ENCODE data around the gene CLDN5.

The CLDN5 gene

GRCh38 chr22:19526076-19526701 is 2.0 kb upstream of the CLDN5 start:
- H2BK12ac ChIP-seq (ENCODE audit: low read length) = no peak overlapping the region
- H3K27me3 ChIP-seq (ENCODE audit: control insufficient read depth in 3 of 3, insufficient read depth in 3 of 3, low read depth in 1 of 3, low read length in 3 of 3) = peaks cover 3 to 41% (median 35%) of the 10 kb centered on the region in 3 experiments
- peaks cover 0 to 12% of the 10 kb centered on the region in 2 donors for H3K4me1 ChIP-seq (ENCODE audit: control insufficient read depth in 2 of 2, insufficient read depth in 1 of 2, low read depth in 1 of 2, low read length in 2 of 2)
- H3K9ac ChIP-seq (ENCODE audit: low read depth, low read length, poor library complexity) = no peak overlapping the region
- H2BK120ac ChIP-seq (ENCODE audit: low read depth, low read length) = no peak overlapping the region
- H3K36me3 ChIP-seq (replicated peaks in 1 of 2; ENCODE audit: control insufficient read depth in 2 of 2, insufficient read depth in 2 of 2, low read length in 2 of 2) = peaks cover 0 to 4% of the 10 kb centered on the region in 2 donors
- H3K4me2 ChIP-seq (ENCODE audit: insufficient read depth, low read length, poor library complexity, severe bottlenecking) = no peak overlapping the region
- no peak overlapping the region for H2BK15ac ChIP-seq (ENCODE audit: low read length)
- no peak overlapping the region for H3K4me3 ChIP-seq (ENCODE audit: low read length in 2 of 2)
- no peak overlapping the region for H2AFZ ChIP-seq (ENCODE audit: low read length)
- H4K91ac ChIP-seq (ENCODE audit: low read depth, low read length, poor library complexity) = no peak overlapping the region
- no peak overlapping the region for H2BK5ac ChIP-seq (ENCODE audit: low read length)
- H3K79me1 ChIP-seq (ENCODE audit: low read depth, low read length) = no peaks in the 10 kb centered on the region
- H2AK5ac ChIP-seq (ENCODE audit: low read depth, low read length) = peak overlapping the region; percentile 35
- peak overlapping the region; percentile 75 for H3K23ac ChIP-seq (ENCODE audit: low read depth, low read length, poor library complexity)
- H3K4ac ChIP-seq (ENCODE audit: low read length) = no peak overlapping the region
- no peak overlapping the region for H4K8ac ChIP-seq (ENCODE audit: low read depth, low read length)
- WGBS, 2 donors (ENCODE audit: extremely low coverage in 2 of 2, insufficient read length in 2 of 2, insufficient replicate concordance in 1 of 2) = no CpG with 5 or more reads among the region's 11 CpGs
- no peak overlapping the region for H3K27ac ChIP-seq (replicated peaks; ENCODE audit: low read length)
- H3K18ac ChIP-seq (ENCODE audit: low read length) = no peak overlapping the region
- H3K9me3 ChIP-seq (replicated peaks in 1 of 2; ENCODE audit: control insufficient read depth in 2 of 2, insufficient read depth in 1 of 2, low read depth in 1 of 2, low read length in 2 of 2) = no peaks in the 10 kb centered on the region
- H3K14ac ChIP-seq (ENCODE audit: low read length) = no peak overlapping the region
- no peak for DNase-seq (ENCODE audit: low spot score)

- WGBS, 2 donors (ENCODE audit: extremely low coverage in 2 of 2, insufficient read length in 2 of 2, insufficient replicate concordance in 1 of 2) = no CpG with 5 or more reads among the region's 3 CpGs
- no peak for DNase-seq (ENCODE audit: low spot score)
- Histone ChIP-seq H2BK12ac (ENCODE audit: low read length) (no peak overlapping the region), H3K27me3 (ENCODE audit: control insufficient read depth in 3 of 3, insufficient read depth in 3 of 3, low read depth in 1 of 3, low read length in 3 of 3) (peaks cover 3 to 41% (median 35%) of the 10 kb centered on the region in 3 experiments), H3K36me3 (replicated peaks in 1 of 2; ENCODE audit: control insufficient read depth in 2 of 2, insufficient read depth in 2 of 2, low read length in 2 of 2) (peaks cover 2 to 8% of the 10 kb centered on the region in 2 donors), H2BK5ac (ENCODE audit: low read length) (no peak overlapping the region), H3K4ac (ENCODE audit: low read length) (no peak overlapping the region), H2AK5ac (ENCODE audit: low read depth, low read length) (peak overlapping the region; percentile 35), H2BK120ac (ENCODE audit: low read depth, low read length) (no peak overlapping the region), H2BK15ac (ENCODE audit: low read length) (no peak overlapping the region), H3K23ac (ENCODE audit: low read depth, low read length, poor library complexity) (no peak overlapping the region), H3K14ac (ENCODE audit: low read length) (no peak overlapping the region), H3K4me1 (ENCODE audit: control insufficient read depth in 2 of 2, insufficient read depth in 1 of 2, low read depth in 1 of 2, low read length in 2 of 2) (peaks cover 0 to 12% of the 10 kb centered on the region in 2 donors), H3K27ac (replicated peaks; ENCODE audit: low read length) (no peak overlapping the region), H3K9me3 (replicated peaks in 1 of 2; ENCODE audit: control insufficient read depth in 2 of 2, insufficient read depth in 1 of 2, low read depth in 1 of 2, low read length in 2 of 2) (no peaks in the 10 kb centered on the region), H3K4me2 (ENCODE audit: insufficient read depth, low read length, poor library complexity, severe bottlenecking) (no peak overlapping the region), H3K79me1 (ENCODE audit: low read depth, low read length) (no peaks in the 10 kb centered on the region), H4K91ac (ENCODE audit: low read depth, low read length, poor library complexity) (no peak overlapping the region), H3K4me3 (ENCODE audit: low read length in 2 of 2) (no peak overlapping the region), H2AFZ (ENCODE audit: low read length) (no peak overlapping the region), H4K8ac (ENCODE audit: low read depth, low read length) (no peak overlapping the region), H3K18ac (ENCODE audit: low read length) (no peak overlapping the region), H3K9ac (ENCODE audit: low read depth, low read length, poor library complexity) (no peak overlapping the region)
These were observed 1.5 kb upstream of the CLDN5 start for GRCh38 chr22:19525666-19526065.

GRCh38 chr22:19525116-19525660 is 978 bp upstream of the CLDN5 start:
- peaks cover 2 to 10% of the 10 kb centered on the region in 2 donors for H3K36me3 ChIP-seq (replicated peaks in 1 of 2; ENCODE audit: control insufficient read depth in 2 of 2, insufficient read depth in 2 of 2, low read length in 2 of 2)
- H4K91ac ChIP-seq (ENCODE audit: low read depth, low read length, poor library complexity) = no peak overlapping the region
- H3K23ac ChIP-seq (ENCODE audit: low read depth, low read length, poor library complexity) = peak overlapping the region; percentile 83
- peaks cover 3 to 41% (median 35%) of the 10 kb centered on the region in 3 experiments for H3K27me3 ChIP-seq (ENCODE audit: control insufficient read depth in 3 of 3, insufficient read depth in 3 of 3, low read depth in 1 of 3, low read length in 3 of 3)
- no peaks in the 10 kb centered on the region for H3K9me3 ChIP-seq (replicated peaks in 1 of 2; ENCODE audit: control insufficient read depth in 2 of 2, insufficient read depth in 1 of 2, low read depth in 1 of 2, low read length in 2 of 2)
- no peak overlapping the region for H2BK5ac ChIP-seq (ENCODE audit: low read length)
- H3K4me1 ChIP-seq (ENCODE audit: control insufficient read depth in 2 of 2, insufficient read depth in 1 of 2, low read depth in 1 of 2, low read length in 2 of 2) = peaks cover 0 to 12% of the 10 kb centered on the region in 2 donors
- H2AFZ ChIP-seq (ENCODE audit: low read length) = peak overlapping the region; percentile 80
- no peak overlapping the region for H4K8ac ChIP-seq (ENCODE audit: low read depth, low read length)
- H3K18ac ChIP-seq (ENCODE audit: low read length) = peak overlapping the region; percentile 94
- H3K4me3 ChIP-seq (ENCODE audit: low read length in 2 of 2) = no peak overlapping the region
- no peak overlapping the region for H3K27ac ChIP-seq (replicated peaks; ENCODE audit: low read length)
- no peak for DNase-seq (ENCODE audit: low spot score)
- H2BK12ac ChIP-seq (ENCODE audit: low read length) = no peak overlapping the region
- no peak overlapping the region for H3K14ac ChIP-seq (ENCODE audit: low read length)
- no peak overlapping the region for H2BK120ac ChIP-seq (ENCODE audit: low read depth, low read length)
- peak overlapping the region; percentile 79 for H2AK5ac ChIP-seq (ENCODE audit: low read depth, low read length)
- no peak overlapping the region for H3K9ac ChIP-seq (ENCODE audit: low read depth, low read length, poor library complexity)
- no peaks in the 10 kb centered on the region for H3K79me1 ChIP-seq (ENCODE audit: low read depth, low read length)
- no CpG with 5 or more reads among the region's 15 CpGs for WGBS, 2 donors (ENCODE audit: extremely low coverage in 2 of 2, insufficient read length in 2 of 2, insufficient replicate concordance in 1 of 2)
- H3K4ac ChIP-seq (ENCODE audit: low read length) = no peak overlapping the region
- H2BK15ac ChIP-seq (ENCODE audit: low read length) = peak overlapping the region; percentile 75
- H3K4me2 ChIP-seq (ENCODE audit: insufficient read depth, low read length, poor library complexity, severe bottlenecking) = no peak overlapping the region
